Measurements from ENCODE around the gene SERPINB5. TPM values are rescaled to one million over a fixed set of nuclear protein-coding genes. Genes with fewer than 3 reads are reported as not detected.

Gene SERPINB5
- total RNA-seq, 1 donor from 2014 or later = not detected

Other genes with a start within 250 kb of the SERPINB5 start
- 25.9 TPM for gene BCL2, start 157.2 kb upstream of the SERPINB5 start, total RNA-seq
- gene KDSR, start 109.8 kb upstream of the SERPINB5 start, total RNA-seq = 54.3 TPM
- gene VPS4B, start 54.5 kb upstream of the SERPINB5 start, total RNA-seq = 22.4 TPM
- not detected for gene SERPINB12, start 65.4 kb downstream of the SERPINB5 start, total RNA-seq
- gene SERPINB13, start 110.4 kb downstream of the SERPINB5 start, total RNA-seq = not detected
- gene SERPINB4, start 167.3 kb downstream of the SERPINB5 start, total RNA-seq = not detected
- gene SERPINB3, start 184.9 kb downstream of the SERPINB5 start, total RNA-seq = not detected
- gene SERPINB11, start 226.0 kb downstream of the SERPINB5 start, total RNA-seq = not detected

Measured in cardiac septum (tissue), 1 donor.